Fibroblast of lung (primary cell): Measurements from ENCODE around the gene LRRFIP1.

Experiments used
- EZH2 ChIP-seq: IDR thresholded peaks from 2 replicates; pipeline ENCODE4 v1.5.1; 2012; ENCODE audit warnings: low read length, control low read depth, mild to moderate bottlenecking; ENCODE audit errors: missing control alignments
- TF ChIP-seq, protein P1 (sequence below), 2 donors: IDR thresholded peaks in 1 of 2; conservative IDR thresholded peaks in 1 of 2; 1 replicate in 1 of 2; 2 replicates in 1 of 2; pipeline ENCODE4 v1.5.1; 2011 to 2012; ENCODE audit warnings: low read length in 2 of 2, control low read depth in 1 of 2, inconsistent platforms in 1 of 2, low read depth in 1 of 2, mild to moderate bottlenecking in 1 of 2

DNA sequence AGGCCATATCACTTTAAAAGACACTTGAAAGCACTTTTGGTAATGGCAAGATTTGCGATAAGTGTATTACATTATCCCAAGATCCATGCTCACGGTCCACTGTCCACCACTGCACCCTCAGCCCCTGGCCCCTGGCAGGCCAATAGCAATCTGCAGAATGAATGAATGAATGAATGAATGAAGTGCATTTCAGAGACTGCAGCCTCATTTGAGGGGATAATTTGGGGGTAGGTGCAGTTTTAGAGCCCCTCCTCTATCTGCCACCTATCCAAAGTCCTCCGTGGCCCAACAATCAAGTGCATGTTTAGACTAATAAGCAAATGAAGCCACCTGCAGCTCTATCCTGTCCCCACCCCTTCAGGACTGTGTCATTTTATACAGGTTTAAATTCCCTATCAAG, 169.9 kb downstream of the LRRFIP1 start:
- TF ChIP-seq, protein P1, sequence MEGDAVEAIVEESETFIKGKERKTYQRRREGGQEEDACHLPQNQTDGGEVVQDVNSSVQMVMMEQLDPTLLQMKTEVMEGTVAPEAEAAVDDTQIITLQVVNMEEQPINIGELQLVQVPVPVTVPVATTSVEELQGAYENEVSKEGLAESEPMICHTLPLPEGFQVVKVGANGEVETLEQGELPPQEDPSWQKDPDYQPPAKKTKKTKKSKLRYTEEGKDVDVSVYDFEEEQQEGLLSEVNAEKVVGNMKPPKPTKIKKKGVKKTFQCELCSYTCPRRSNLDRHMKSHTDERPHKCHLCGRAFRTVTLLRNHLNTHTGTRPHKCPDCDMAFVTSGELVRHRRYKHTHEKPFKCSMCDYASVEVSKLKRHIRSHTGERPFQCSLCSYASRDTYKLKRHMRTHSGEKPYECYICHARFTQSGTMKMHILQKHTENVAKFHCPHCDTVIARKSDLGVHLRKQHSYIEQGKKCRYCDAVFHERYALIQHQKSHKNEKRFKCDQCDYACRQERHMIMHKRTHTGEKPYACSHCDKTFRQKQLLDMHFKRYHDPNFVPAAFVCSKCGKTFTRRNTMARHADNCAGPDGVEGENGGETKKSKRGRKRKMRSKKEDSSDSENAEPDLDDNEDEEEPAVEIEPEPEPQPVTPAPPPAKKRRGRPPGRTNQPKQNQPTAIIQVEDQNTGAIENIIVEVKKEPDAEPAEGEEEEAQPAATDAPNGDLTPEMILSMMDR (conservative IDR thresholded peaks at IDR 0.05 in 1 of 2, IDR thresholded peaks at IDR 0.05 in 1 of 2; ENCODE audit: low read depth in 1 of 2, low read length in 2 of 2), result no peak
- no peak for TF ChIP-seq EZH2
